ENCODE measurements around the gene ZNF579.

Gene ZNF579, protein sequence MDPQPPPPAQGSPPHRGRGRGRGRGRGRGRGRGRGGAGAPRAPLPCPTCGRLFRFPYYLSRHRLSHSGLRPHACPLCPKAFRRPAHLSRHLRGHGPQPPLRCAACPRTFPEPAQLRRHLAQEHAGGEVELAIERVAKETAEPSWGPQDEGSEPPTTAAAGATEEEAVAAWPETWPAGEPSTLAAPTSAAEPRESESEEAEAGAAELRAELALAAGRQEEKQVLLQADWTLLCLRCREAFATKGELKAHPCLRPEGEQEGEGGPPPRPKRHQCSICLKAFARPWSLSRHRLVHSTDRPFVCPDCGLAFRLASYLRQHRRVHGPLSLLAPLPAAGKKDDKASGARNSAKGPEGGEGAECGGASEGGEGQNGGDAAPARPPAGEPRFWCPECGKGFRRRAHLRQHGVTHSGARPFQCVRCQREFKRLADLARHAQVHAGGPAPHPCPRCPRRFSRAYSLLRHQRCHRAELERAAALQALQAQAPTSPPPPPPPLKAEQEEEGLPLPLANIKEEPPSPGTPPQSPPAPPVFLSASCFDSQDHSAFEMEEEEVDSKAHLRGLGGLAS

DNA sequence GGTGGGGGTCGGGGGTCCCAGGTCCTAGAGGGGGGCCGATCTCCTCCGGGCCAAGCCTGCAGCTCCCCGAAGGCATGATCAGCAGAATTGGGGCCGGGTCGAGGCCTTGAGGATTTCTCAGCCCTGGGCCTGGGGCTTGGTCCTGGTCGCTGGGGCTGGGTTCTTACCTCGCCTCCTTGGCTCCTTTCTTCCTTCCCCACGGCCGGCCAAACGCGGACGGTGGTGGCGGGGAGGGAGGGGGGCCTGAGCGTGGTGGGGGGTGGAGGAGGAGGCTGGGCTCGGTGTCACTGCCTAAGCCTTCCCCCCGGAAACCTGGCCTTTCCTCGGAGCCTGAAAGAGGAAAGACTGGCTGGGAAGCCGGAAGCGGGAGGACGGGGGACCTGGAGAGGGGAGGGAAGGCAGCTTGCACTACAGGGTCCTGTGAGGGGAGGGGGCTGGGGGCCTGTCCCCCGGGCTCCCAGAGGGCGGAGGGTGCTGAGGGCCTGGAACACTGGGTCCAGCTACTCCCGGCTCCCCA is at the start of gene ZNF579:
ZNF579 (minus strand) TSS at position 221 of the 517 bp plus-strand sequence. CDS start 1,209 bp downstream, outside the sequence.
- DNase-seq (ENCODE audit: low read depth): peak; percentile 73

DNA sequence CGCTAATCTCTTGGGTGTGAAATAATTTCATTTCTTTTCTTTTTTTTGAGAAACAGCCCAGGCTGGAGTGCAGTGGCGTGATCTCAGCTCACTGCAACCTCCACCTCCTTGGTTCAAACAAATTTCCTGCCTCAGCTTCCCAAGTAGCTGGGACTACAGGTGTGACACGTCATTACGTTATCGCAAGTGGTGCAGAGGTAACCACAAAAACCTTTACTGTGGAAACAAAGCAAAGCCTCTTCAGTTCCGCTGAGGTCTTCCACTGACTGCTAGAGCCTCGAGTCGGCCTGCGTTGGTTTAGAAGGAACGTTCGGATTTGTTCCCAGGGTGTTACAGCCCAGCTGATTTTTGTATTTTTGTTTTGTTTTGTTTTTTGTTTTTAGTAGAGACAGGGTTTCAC is 45.7 kb upstream of the ZNF579 start:
- DNase-seq (ENCODE audit: low read depth): no peak

DNA sequence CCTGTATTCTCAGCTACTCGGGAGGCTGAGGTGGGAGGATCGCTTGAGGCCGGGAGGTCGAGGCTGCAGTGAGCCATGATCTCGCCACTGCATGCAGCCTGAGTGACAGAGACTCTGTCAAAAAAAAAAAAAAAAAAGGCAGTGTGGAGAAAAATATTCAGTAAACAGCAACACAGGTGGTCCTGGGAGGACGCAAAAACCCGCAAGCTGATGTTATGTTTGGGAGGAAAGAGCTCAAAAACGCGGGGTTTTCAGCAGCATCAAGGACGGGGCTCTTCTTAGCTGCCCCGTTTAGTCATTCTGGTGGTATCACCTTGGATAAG is 44.3 kb upstream of the ZNF579 start:
- no peak for DNase-seq (ENCODE audit: low read depth)

DNA sequence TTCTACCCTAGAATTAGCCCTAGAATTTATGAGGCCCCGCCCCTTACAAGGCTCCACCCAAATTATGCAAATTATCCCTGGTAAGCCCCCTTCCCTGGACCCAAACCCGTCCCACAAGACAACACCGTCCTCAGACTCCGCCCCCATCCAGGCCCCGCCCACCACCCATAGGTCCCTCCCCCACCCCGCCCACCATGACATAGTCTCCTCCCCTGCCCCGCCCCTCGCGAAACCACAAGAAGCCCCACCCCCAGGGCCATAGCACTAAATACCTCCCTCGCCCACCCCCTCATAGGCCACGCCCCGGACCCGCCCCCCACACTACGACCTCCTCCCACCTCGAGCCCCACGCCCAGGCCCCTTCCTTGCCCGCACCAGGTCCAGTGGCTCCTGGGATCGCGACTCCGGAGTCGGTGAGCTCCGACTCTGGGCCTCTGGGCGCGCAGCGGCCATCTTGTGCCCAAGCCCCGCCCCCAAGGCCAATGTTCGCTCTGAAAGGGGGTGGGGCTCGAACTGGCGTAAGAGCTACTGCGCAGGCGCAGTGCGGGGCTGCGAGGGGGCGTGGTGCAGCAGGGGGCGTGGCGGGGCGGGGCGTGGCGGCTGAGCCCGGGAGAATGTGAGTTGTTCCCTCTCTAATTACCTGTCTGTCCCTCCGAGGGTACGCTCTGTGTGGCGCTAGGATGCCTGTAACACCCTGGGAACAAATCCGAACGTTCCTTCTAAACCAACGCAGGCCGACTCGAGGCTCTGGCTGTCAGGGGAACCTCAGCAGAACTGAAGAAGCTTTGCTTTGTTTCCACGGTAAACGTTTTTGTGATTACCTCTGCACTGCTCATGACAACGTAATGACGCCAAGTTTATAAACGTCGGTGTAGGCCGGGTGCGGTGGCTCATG is 43.7 kb upstream of the ZNF579 start, which contains the start of gene ZNF784:
ZNF784 (minus strand) TSS at position 458 of the 895 bp plus-strand sequence; CDS start at position 453, 5 bp downstream.
- DNase-seq (ENCODE audit: low read depth): peak; percentile 89

DNA sequence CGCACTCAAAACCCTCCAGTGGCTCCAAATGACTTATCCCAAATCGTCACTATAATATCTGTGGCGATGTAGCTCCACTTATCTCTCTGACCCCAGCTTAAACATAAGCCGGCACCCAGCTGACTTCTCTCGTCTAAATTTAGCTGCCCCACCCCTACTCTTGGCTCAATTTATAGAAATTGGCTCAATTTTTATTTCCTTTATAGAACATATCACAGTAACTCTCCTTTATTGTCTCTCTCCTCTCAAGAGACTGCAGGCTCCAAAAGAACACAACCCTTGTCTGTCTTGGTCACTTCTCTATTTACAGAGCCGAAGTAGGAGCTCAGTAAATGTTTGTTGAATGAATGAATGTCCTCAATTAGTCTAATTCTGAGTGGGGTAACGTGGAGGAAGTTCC is 42.9 kb upstream of the ZNF579 start:
- DNase-seq (ENCODE audit: low read depth): no peak

DNA sequence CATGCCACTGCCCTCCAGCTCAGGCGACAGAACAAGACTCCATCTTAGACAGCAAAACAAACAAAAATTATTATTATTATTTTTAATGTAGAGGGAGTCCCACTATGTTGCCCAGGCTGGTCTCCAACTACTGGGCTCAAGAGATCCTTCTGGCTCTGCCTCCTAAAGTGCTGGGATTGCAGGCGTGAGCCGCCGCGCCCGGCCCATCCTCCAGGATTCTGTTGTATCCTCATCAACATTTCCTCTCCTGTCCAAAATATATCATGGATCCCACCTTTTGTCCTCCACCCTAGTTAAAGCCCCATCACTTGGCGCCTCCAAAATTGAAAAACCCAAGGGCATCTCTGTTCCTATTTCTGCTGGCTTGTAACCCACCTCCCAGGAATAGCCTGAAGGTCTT is 42.5 kb upstream of the ZNF579 start:
- no peak for DNase-seq (ENCODE audit: low read depth)

DNA sequence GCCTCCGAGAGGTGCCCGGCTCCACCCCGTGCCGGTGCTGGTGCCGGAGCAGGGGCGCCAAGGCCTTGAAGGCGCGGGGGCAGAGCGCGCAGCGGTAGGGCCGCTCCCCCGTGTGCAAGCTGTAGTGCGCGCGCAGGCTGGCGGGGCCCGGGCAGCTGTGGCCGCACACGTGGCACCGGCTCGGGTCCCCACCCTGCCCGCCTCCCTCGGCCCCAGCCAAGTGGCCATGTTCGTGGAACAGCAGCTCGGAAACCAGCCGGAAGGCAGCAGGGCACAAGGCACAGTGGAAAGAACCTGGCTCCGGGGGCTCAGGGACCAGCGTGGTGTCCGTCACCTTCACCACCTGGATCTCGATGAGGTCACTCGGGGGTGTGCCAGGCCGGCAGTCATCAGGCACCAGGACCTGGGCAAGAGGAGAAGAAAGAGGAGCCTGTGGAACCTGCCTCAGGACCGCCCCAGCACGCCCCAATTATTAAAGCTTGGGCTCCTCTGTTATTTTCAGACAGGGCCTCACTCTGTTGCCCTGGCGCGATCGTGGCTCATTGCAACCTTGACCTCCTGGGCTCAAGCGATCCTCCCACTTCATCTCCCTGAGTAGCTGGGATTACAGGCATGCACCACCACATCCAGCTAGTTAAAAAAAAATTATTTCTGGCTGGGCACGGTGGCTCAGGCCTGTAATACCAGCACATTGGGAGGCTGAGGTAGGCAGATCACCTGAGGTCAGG is 41.8 kb upstream of the ZNF579 start:
- no peak for DNase-seq (ENCODE audit: low read depth)

DNA sequence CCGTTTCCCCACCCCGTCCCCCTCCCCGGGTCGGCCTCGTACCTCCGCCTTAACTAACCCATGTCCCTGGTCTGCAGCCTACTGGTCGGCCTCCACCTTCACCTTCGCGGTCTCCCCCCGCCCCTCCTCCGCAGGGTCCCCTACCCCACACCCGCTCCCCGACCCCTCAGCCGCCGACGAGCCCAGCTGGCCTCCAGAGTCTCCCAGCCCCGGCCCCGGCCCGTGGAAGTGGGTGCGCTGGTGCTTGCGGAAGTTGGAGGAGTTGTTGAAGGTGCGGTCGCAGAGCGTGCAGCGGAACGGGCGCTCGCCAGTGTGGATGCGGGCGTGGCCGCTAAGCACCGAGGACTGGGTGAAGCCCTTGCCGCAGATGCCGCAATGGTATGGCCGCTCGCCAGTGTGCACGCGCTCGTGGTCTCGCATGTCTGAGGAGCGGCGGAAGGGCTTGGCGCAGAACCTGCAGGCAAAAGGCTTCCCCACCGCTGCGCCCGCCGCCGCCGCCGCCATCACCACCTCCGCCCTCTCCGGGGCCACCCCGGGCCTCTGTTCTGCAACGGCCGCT is 41.1 kb upstream of the ZNF579 start:
- DNase-seq (ENCODE audit: low read depth): no peak

DNA sequence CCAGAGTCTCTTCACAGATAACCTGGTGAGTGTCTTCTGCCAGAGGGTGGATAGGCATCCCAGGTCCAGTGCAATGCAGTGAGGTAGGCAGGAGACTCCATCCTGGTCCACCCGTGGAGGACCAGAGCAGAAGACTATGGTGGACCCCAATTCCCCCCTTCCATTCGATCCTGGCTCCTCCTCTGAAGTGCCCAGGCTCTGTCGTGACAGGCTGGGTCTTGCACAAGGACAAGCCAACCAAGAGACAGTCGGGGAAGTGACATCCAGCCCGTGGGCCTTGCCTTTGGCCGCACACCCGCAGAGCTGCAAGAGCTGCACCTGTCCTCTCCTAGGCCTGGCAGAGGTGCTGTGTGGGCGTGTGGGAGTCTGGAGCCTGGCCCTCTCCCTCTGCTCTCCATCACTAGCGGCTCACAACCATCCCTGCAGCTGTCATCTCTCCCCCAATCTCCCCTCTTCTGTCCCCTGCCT is 40.6 kb upstream of the ZNF579 start:
- no peak for DNase-seq (ENCODE audit: low read depth)

DNA sequence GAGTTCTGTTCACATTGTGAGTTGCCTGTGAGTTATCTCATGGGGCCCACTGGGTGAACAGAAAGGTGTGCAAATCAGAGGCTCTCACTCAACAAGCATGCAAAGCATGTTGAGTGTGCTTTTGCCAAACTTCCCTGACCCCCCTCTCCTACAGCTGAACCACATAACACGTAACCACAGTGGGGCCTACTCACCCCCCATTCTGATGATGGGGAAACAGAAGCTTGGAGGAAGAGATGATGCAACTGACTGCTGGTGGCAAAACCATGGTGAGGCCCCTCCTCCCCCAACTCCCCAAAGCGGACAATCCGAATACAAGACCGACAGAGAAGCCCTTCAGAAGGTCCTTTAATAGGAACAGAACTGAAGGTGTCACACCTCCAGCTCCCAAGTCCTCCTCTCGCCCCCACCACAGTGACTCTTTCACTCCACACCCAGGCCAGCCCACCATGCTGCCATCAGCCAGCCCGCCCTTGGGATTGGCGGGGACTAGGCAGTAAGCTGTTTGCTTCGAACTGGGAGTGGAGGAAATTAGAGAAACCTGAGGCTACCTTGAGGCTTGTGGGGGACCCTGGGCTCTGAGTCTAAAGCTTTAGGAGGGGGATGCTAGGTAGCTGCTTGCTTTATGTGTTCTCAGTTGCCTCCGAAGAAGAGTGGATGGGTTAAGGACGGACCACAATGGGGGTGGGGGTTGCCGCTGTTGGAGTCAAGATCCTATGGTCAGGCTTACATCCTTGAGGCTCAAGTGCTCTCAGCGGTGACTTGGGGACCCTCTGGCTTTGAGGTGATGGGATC is 40.0 kb upstream of the ZNF579 start:
- no peak for DNase-seq (ENCODE audit: low read depth)

DNA sequence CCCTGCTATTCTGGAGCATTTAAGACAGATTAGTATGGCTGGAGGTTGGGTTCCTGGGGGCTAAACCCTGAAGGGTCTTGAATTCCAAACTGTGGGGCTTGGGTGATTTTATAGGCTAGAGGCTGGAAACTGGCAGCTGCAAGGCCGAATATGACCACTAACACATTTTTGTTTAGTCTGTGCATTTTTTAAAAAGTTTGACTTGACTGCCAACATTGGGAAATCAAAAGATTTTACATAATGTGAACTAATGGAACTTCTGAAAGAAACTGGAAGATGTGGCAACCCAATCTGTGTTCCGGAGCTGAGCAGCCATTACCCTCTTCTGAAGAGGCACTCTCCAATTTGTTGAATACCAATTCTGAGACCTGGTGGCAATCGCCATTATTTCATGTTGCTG is 38.6 kb upstream of the ZNF579 start:
- DNase-seq (ENCODE audit: low read depth): no peak

DNA sequence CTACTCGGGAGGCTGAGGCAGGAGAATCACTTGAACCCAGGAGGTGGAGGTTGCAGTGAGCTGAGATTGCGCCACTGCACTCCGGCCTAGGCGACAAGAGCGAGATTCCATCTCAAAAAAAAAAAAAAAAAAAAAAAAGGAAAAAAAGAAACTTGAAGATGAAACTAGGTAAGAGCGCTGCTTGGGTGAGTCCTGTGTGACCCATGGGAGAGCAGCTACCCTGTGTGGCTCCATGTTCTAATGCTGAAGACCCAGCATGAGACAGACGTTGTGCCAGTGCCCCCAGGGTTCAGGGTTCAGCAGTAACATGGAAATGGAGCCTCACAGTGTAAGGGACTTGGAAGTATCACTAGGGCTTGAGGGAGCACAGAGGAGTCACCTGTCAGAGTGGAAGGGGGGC is 37.8 kb upstream of the ZNF579 start:
- DNase-seq (ENCODE audit: low read depth): no peak

DNA sequence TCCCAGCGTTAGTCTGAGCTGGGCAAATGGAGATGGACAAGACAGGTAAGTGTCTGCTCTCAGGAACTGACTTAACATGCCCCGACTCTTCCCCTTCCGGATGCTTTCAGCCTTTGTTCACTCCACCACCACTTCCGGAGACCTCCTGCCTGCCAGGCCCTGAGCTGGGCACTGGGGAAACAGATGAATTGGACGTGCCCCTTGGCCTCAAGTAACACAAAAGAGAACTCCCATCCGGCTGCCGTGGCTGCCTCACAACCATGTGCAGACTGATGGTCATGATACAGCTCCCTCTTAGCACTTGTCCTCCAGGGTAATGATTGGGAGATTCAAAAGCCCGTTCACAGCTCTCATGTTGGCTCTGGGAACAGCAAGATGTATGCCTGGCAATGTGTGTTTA is 36.8 kb upstream of the ZNF579 start:
- DNase-seq (ENCODE audit: low read depth): no peak

DNA sequence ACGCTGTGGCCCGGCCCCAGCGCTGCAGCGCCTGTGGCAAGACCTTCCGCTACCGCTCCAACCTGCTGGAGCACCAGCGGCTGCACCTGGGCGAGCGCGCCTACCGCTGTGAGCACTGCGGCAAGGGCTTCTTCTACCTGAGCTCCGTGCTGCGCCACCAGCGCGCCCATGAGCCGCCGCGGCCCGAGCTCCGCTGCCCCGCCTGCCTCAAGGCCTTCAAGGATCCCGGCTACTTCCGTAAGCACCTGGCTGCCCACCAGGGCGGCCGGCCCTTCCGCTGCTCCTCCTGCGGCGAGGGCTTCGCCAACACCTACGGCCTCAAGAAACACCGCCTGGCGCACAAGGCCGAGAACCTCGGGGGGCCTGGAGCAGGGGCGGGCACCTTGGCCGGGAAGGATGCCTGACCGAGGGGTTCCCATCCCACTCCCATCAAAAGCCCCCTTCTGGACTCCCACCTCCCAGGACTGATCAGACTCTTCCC is 35.8 kb upstream of the ZNF579 start:
- DNase-seq (ENCODE audit: low read depth): no peak

DNA sequence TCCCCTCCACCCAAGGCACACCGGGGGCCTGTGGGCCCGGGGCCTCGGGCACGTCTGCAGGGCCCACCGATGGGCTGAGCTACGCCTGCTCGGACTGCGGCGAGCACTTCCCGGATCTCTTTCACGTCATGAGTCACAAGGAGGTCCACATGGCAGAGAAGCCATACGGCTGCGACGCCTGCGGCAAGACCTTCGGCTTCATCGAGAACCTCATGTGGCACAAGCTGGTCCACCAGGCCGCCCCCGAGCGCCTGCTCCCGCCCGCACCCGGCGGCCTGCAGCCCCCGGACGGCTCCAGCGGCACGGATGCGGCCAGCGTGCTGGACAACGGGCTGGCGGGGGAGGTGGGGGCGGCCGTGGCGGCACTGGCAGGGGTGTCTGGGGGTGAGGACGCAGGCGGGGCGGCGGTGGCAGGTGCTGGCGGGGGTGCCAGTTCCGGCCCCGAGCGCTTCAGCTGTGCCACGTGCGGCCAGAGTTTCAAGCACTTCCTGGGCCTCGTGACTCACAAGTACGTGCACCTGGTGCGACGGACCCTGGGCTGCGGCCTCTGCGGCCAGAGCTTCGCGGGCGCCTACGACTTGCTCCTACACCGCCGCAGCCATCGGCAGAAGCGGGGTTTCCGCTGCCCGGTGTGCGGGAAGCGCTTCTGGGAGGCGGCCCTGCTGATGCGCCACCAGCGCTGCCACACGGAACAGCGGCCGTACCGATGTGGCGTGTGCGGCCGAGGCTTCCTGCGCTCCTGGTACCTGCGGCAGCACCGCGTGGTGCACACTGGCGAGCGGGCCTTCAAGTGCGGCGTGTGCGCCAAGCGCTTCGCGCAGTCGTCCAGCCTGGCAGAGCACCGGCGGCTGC is 35.1 kb upstream of the ZNF579 start:
- no peak for DNase-seq (ENCODE audit: low read depth)

DNA sequence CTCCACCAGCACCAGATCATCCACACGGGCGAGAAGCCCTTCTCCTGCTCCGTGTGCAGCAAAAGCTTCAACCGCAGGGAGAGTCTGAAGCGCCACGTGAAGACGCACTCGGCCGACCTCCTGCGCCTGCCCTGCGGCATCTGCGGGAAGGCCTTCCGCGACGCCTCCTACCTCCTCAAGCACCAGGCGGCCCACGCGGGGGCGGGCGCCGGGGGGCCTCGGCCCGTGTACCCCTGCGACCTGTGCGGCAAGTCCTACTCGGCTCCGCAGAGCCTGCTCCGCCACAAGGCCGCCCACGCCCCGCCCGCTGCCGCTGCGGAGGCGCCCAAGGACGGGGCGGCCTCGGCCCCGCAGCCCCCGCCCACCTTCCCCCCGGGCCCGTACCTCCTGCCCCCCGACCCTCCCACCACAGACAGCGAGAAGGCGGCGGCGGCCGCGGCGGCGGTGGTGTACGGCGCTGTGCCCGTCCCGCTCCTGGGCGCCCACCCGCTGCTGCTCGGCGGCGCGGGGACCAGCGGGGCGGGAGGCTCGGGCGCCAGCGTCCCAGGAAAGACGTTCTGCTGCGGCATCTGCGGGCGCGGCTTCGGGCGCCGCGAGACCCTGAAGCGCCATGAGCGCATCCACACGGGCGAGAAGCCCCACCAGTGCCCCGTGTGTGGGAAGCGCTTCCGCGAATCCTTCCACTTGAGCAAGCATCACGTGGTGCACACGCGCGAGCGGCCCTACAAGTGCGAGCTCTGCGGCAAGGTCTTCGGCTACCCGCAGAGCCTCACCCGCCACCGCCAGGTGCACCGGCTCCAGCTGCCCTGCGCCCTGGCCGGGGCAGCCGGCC is 34.3 kb upstream of the ZNF579 start:
- no peak for DNase-seq (ENCODE audit: low read depth)

DNA sequence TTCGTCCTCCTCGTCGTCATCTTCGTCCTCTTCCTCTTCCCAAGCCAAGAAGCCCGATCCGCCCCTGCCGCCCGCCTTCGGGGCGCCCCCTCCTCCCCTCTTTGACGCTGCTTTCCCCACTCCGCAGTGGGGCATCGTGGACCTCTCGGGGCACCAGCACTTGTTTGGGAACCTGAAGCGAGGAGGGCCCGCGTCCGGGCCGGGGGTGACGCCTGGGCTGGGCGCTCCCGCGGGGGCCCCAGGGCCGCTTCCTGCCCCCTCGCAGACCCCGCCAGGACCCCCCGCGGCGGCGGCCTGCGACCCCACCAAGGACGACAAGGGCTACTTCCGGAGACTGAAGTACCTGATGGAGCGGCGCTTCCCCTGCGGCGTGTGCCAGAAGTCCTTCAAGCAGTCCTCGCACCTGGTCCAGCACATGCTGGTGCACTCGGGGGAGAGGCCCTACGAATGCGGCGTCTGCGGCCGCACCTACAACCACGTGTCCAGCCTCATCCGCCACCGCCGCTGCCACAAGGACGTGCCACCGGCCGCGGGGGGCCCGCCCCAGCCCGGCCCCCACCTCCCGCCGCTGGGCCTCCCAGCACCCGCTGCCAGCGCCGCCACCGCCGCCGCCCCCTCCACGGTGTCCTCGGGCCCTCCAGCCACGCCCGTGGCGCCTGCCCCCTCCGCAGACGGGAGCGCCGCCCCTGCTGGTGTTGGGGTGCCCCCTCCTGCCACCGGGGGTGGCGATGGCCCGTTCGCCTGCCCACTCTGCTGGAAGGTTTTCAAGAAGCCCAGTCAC is 33.5 kb upstream of the ZNF579 start:
- no peak for DNase-seq (ENCODE audit: low read depth)

DNA sequence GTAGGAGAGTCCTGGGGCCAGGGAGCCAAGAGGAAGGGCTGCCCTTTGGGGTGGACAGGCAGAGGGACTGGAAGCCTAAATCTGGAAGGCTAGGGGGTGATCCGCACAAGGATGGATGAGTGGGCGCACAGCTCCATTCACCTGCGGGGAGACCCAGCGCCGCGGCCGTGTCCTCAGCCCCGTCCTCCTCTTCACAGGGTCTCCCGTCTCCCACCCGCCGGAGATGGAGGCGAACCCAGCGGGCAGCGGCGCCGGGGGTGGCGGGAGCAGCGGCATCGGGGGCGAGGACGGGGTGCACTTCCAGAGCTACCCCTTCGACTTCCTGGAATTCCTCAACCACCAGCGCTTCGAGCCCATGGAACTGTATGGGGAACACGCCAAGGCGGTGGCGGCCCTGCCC is 32.7 kb upstream of the ZNF579 start:
- no peak for DNase-seq (ENCODE audit: low read depth)

Measured in fibroblast of the conjunctiva (primary cell).